PFSK-1 (cell line): ENCODE data around the gene ODC1.

ENCODE experiments used
- FOXP2 ChIP-seq: optimal IDR thresholded peaks from 2 replicates; pipeline ENCODE3; 2011; ENCODE audit warnings: borderline replicate concordance, control low read depth, inconsistent platforms; ENCODE audit not compliant: insufficient read depth; ENCODE audit errors: extremely low read length, extremely low read depth
- POLR2AphosphoS5 ChIP-seq: IDR thresholded peaks from 2 replicates; pipeline ENCODE4 v1.6.1; 2012; ENCODE audit warnings: low read depth, mild to moderate bottlenecking, control low read depth, low read length, moderate library complexity
- SIN3A ChIP-seq: IDR thresholded peaks from 2 replicates; pipeline ENCODE4 v1.6.1; 2012; ENCODE audit warnings: mild to moderate bottlenecking, low read length, moderate library complexity, borderline replicate concordance; ENCODE audit not compliant: insufficient read depth
- TAF1 ChIP-seq: IDR thresholded peaks from 2 replicates; pipeline ENCODE4 v1.6.1; 2012; ENCODE audit warnings: low read length, control low read depth, borderline replicate concordance; ENCODE audit not compliant: insufficient read depth
- TF ChIP-seq, protein P1 (sequence below), 2 experiments: IDR thresholded peaks; 2 replicates each; pipeline versions ENCODE4 v1.6.1 to v1.8.0; 2011 to 2012; ENCODE audit warnings: low read depth in 2 of 2, low read length in 2 of 2, control low read depth in 1 of 2, inconsistent platforms in 1 of 2, mild to moderate bottlenecking in 1 of 2, moderate library complexity in 1 of 2; ENCODE audit not compliant: insufficient read depth in 1 of 2

ODC1 gene

DNA sequence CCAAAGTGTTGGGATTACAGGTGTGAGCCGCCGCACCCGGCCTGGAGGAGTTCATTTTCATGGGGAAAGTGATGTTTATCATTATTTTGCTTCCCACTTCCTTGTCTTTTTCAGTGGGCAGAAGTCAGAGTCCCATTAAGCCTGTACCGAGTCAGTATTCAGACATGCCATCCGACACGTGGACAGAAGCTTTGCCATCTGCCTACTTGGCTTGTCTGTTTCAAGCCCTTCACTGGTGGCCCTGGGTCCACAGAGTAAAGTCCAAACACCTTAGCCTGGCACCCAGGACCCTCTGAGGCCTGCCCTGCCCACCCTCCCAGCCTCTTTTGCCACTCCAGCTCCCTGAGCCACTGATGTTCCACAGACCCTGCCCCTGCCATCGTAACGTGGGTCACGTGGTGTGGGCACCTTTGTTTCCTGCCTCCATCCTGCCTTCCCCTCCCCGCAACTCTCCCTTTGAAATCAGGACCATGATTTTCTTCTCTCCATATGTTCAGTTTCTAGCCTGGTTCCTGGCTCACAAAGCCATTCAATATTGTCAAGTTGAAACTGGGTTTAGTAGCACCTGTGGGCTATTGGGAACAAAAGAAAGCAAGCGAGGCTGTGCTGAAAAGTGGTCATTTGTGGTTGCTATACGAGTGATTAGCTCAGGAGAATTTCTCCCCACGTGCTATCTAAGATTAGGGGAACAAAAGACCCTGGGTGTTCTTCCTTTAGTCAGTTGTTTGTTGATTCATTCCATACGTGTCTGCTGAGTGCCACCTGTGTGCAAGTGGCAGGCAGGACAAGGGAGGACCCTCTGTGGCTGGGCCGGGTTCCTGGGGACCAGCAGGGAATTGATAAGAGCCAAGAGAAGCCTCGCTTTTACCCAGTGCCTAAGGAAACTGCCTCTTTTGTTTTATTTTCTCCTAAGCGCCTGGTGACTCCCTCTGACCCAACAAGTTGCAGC is 5.1 kb upstream of the ODC1 start:
- TF ChIP-seq FOXP2 (no peak), TAF1 (no peak), POLR2AphosphoS5 (no peak), SIN3A (no peak)
- TF ChIP-seq, protein P1, sequence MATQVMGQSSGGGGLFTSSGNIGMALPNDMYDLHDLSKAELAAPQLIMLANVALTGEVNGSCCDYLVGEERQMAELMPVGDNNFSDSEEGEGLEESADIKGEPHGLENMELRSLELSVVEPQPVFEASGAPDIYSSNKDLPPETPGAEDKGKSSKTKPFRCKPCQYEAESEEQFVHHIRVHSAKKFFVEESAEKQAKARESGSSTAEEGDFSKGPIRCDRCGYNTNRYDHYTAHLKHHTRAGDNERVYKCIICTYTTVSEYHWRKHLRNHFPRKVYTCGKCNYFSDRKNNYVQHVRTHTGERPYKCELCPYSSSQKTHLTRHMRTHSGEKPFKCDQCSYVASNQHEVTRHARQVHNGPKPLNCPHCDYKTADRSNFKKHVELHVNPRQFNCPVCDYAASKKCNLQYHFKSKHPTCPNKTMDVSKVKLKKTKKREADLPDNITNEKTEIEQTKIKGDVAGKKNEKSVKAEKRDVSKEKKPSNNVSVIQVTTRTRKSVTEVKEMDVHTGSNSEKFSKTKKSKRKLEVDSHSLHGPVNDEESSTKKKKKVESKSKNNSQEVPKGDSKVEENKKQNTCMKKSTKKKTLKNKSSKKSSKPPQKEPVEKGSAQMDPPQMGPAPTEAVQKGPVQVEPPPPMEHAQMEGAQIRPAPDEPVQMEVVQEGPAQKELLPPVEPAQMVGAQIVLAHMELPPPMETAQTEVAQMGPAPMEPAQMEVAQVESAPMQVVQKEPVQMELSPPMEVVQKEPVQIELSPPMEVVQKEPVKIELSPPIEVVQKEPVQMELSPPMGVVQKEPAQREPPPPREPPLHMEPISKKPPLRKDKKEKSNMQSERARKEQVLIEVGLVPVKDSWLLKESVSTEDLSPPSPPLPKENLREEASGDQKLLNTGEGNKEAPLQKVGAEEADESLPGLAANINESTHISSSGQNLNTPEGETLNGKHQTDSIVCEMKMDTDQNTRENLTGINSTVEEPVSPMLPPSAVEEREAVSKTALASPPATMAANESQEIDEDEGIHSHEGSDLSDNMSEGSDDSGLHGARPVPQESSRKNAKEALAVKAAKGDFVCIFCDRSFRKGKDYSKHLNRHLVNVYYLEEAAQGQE (IDR thresholded peaks at IDR 0.05; ENCODE audit: insufficient read depth in 1 of 2, low read depth in 2 of 2, low read length in 2 of 2), result no peak

DNA sequence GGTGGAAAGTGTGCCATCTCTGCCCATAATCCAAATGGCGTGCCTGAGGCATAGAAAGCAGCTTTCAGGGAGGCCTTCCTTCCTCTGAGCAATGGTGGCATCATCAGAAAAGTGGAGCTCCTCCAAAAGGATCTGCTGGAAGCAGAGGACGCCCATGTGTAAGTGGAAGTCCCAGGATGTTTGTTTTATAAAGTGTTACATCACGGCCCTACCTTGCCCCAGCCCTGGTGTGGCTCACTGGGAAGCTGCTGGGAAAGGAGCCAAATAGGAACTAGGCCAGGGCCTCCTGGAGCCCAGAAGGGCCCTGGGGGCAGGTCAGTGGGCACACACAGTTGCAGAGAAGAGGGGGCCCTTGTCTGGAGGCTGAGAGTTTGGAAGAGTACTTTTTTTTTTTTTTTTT is 4.2 kb upstream of the ODC1 start:
- TF ChIP-seq POLR2AphosphoS5 (no peak), TAF1 (no peak), SIN3A (no peak), FOXP2 (no peak)
- TF ChIP-seq, protein P1 (IDR thresholded peaks at IDR 0.05; ENCODE audit: insufficient read depth in 1 of 2, low read depth in 2 of 2, low read length in 2 of 2), result no peak

DNA sequence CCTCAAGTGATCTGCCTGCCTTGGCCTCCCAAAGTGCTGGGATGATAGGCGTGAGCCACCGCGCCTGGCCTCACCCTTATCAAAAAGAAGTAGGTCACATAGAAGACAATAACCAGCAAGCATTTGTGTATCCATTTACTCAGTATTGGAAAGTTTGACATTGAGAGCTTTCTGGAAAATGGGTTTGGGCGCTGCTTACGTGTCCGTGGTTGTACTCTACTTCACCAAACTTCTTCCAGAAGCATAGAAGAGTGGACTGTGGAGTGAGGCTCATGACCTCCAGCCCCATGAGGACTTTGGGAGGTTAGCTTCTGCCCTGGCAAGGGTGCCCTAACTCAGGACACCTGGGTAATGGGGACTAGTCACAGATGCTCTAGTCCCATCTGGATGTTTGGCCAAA is 3.7 kb upstream of the ODC1 start:
- TF ChIP-seq POLR2AphosphoS5 (no peak), FOXP2 (no peak), SIN3A (no peak), TAF1 (no peak)
- TF ChIP-seq, protein P1 (IDR thresholded peaks at IDR 0.05; ENCODE audit: insufficient read depth in 1 of 2, low read depth in 2 of 2, low read length in 2 of 2), result no peak

DNA sequence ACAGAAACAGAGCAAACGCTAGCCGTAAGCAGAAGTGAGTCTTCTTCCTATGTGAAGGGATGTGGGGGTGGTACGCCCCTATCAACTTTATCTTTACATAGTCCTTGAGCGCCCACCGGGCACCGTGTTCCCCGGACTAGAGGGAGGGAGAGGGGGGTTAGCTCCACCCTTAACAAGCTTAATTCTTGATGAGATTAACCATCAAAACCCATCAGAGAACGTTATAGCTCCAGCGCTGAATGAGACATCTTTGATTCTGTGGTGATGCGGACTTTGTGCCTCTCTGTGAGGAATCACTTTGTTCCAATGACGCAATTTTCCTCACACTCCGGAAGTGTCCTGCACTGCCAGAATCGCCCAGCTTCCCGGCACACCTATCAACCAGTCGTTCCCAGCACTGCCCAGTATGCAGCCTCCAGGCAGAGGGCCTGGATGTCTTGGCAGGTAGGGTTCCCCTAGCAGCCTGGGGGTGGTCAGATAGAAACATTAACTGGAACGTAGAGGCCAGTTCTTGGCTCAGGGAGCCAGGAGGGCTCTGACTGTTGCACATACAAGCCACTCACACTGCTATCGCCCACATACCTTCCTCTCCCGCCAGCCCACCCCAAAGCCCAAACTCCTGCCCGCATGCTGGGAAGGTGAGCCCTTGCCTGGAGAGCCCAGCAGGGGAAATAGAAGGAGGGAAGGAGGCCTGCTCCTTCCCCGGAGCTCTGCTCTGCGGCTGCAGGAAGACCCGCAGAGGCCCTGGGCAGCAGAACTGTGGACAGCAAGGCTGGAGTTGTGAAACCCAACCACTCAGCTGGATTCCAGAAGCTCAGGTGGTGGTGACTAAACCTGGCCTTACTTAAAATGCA is 1.9 kb upstream of the ODC1 start:
- TF ChIP-seq, protein P1 (IDR thresholded peaks at IDR 0.05; ENCODE audit: insufficient read depth in 1 of 2, low read depth in 2 of 2, low read length in 2 of 2), result no peak
- TF ChIP-seq TAF1 (no peak), SIN3A (no peak), FOXP2 (no peak), POLR2AphosphoS5 (no peak)
